ENCODE data around the gene EVL. TPM values are rescaled to one million over a fixed set of nuclear protein-coding genes. Genes with fewer than 3 reads are reported as not detected.

Gene EVL
- polyA plus RNA-seq, 2 of the 4 experiments (the other 2 are of a cell fraction), result 14.8 to 32.9 TPM

- TF ChIP-seq BCL3 (IDR thresholded peaks at IDR 0.05) (peak; percentile 56; the same call in 2 of the 3 replicates), REST (IDR thresholded peaks at IDR 0.05) (no peak), BHLHE40 (IDR thresholded peaks at IDR 0.05; ENCODE audit: low read depth, low read length) (no peak; the same call in 1 of the 2 replicates), RAD21 (conservative IDR thresholded peaks at IDR 0.05 in 1 of 2, IDR thresholded peaks at IDR 0.05 in 1 of 2) (peak in 1 of 2 experiments; percentile 18; a peak in 3 of 5 replicates), FOSL2 (IDR thresholded peaks at IDR 0.05) (peak; percentile 97), FOSL2 (CRISPR knock-in tag; IDR thresholded peaks at IDR 0.05) (peak; percentile 98), TFCP2L1 (CRISPR knock-in tag; IDR thresholded peaks at IDR 0.05) (no peak)
Measured at GRCh38 chr14:100031506-100032281, 33.5 kb upstream of the EVL start (continued).

- no peak overlapping the region for H3K4me3 ChIP-seq
- DNase-seq (ENCODE audit: low read depth in 1 of 2, low spot score in 1 of 2) (no peak), ATAC-seq (no peak), FAIRE-seq (no peak)
- peak overlapping the region; percentile 95 to 96 for H3K27ac ChIP-seq
- CTCF ChIA-PET, result interaction anchor here (0.7 to 7.9 kb wide), 8 partner anchors 12 to 76 kb away, joined by 3 to 47 read pairs (median 4); no protein-coding TSS in a partner anchor
- POLR2A ChIA-PET, result no interaction called here
- no peak for TF ChIP-seq NFE2L2 (conservative IDR thresholded peaks at IDR 0.05; ENCODE audit: low read length)
- TF ChIP-seq HOXB13 (CRISPR knock-in tag; IDR thresholded peaks at IDR 0.05; ENCODE audit: low read depth), result no peak
- no peak for TF ChIP-seq RFX5 (IDR thresholded peaks at IDR 0.05)
- no peak for TF ChIP-seq ESRRA (IDR thresholded peaks at IDR 0.05; ENCODE audit: borderline replicate concordance, low read length)
- no peak for TF ChIP-seq MAX (IDR thresholded peaks at IDR 0.05)
- no peak for TF ChIP-seq TFCP2L1 (CRISPR knock-in tag; IDR thresholded peaks at IDR 0.05)
- TF ChIP-seq CHD4 (IDR thresholded peaks at IDR 0.05; ENCODE audit: borderline replicate concordance), result no peak
- TF ChIP-seq KDM1A (IDR thresholded peaks at IDR 0.05; ENCODE audit: low read depth), result no peak
- TF ChIP-seq PHF8 (IDR thresholded peaks at IDR 0.05; ENCODE audit: borderline replicate concordance, low read depth), result no peak
- TF ChIP-seq RCOR1 (IDR thresholded peaks at IDR 0.05; ENCODE audit: low read depth, low read length), result no peak
- TF ChIP-seq USF2 (IDR thresholded peaks at IDR 0.05), result no peak
- no peak for TF ChIP-seq EHF (CRISPR knock-in tag; IDR thresholded peaks at IDR 0.05)
- H3K9me3 ChIP-seq, result no peaks in the 10 kb centered on the region
- WGBS (ENCODE audit: missing lambda C conversion rate), result 93% methylated on average over 1 of the region's 1 CpG
- peak overlapping the region; percentile 89 for H3K4me2 ChIP-seq
- peaks cover 63% of the 10 kb centered on the region for H3K4me1 ChIP-seq
Measured at GRCh38 chr14:100032738-100033137, 32.5 kb upstream of the EVL start.
